Hepatocyte (in vitro differentiated cells): ENCODE results near the gene PIK3R6. TPM values are rescaled to one million over a fixed set of nuclear protein-coding genes. Genes with fewer than 3 reads are reported as not detected.
A peak's percentile ranks its signal among the peaks of the same experiment; 100 is the strongest.

Experiments used
- DNase-seq: peaks from one replicate; pipeline ENCODE4 v3.0.0-alpha.2; 2016; ENCODE audit warnings: low spot score
- H2AFZ ChIP-seq: fragments of 200-600 bp; sonication (generic); 2 replicates; pipeline ENCODE4 v1.6.0; 2016; ENCODE audit warnings: antibody characterized with exemption, mild to moderate bottlenecking
- H3K27ac ChIP-seq: fragments of 200-600 bp; sonication (generic); 2 replicates; pipeline ENCODE4 v1.5.1; 2016; ENCODE audit warnings: mild to moderate bottlenecking
- H3K27me3 ChIP-seq: fragments of 200-600 bp; sonication (generic); 2 replicates; pipeline ENCODE4 v1.6.1; 2016
- H3K36me3 ChIP-seq: fragments of 200-600 bp; sonication (generic); replicated peaks from 2 replicates; pipeline ENCODE4 v1.5.1; 2016; ENCODE audit warnings: low read depth; ENCODE audit not compliant: insufficient read depth
- H3K4me1 ChIP-seq: fragments of 200-600 bp; sonication (generic); 2 replicates; pipeline ENCODE4 v1.5.1; 2016; ENCODE audit warnings: mild to moderate bottlenecking, moderate library complexity; ENCODE audit not compliant: insufficient read depth
- H3K4me2 ChIP-seq: fragments of 200-600 bp; sonication (generic); 2 replicates; pipeline ENCODE4 v1.6.0; 2016
- H3K4me3 ChIP-seq: fragments of 200-600 bp; sonication (generic); 2 replicates; pipeline ENCODE4 v1.5.1; 2016; ENCODE audit warnings: mild to moderate bottlenecking
- H3K79me2 ChIP-seq: fragments of 200-600 bp; sonication (generic); 2 replicates; pipeline ENCODE4 v1.6.0; 2017; ENCODE audit warnings: mild to moderate bottlenecking
- H3K9me2 ChIP-seq: fragments of 200-600 bp; sonication (generic); replicated peaks from 2 replicates; pipeline ENCODE4 v1.6.0; 2017; ENCODE audit warnings: mild to moderate bottlenecking; ENCODE audit not compliant: insufficient read depth
- H3K9me3 ChIP-seq: fragments of 200-600 bp; sonication (generic); 2 replicates; pipeline ENCODE4 v1.5.1; 2016; ENCODE audit warnings: low read depth, mild to moderate bottlenecking
- H4K20me1 ChIP-seq: fragments of 200-600 bp; sonication (generic); 2 replicates; pipeline ENCODE4 v1.6.0; 2016; ENCODE audit warnings: mild to moderate bottlenecking; ENCODE audit not compliant: insufficient read depth, poor library complexity, severe bottlenecking
- EZH2 ChIP-seq: fragments of 200-600 bp; sonication (generic); IDR thresholded peaks from 2 replicates; pipeline ENCODE4 v1.6.1; 2016; ENCODE audit warnings: antibody characterized with exemption, mild to moderate bottlenecking, borderline replicate concordance
- EZH2phosphoT487 ChIP-seq: fragments of 200-600 bp; sonication (generic); IDR thresholded peaks from one replicate; pipeline ENCODE4 v1.6.1; 2018; ENCODE audit warnings: antibody characterized with exemption, mild to moderate bottlenecking, low read depth, moderate library complexity; ENCODE audit not compliant: unreplicated experiment, severe bottlenecking
- WGBS: methylation state at CpG from one replicate; pipeline ENCODE4 v1.1.6; 2016; ENCODE audit warnings: low lambda C conversion rate; ENCODE audit errors: missing lambda C conversion rate; 5-methylcytosine and 5-hydroxymethylcytosine counted together
- polyA plus RNA-seq: library from polyadenylated mRNA; unstranded; fragments of >200 nt; fragmentation: Nextera tagmentation; extraction: Ambion mirVana; gene quantifications from 2 replicates; pipeline ENCODE4 v1.2.1, GENCODE V29; 2016
- total RNA-seq: library from RNA; depleted of rRNA; stranded (reverse); fragments of >200 nt; gene quantifications from 2 replicates; pipeline ENCODE4 v1.2.3, GENCODE V29; 2014
- TF ChIP-seq, protein P1 (sequence below): fragments of 200-600 bp; sonication (generic); IDR thresholded peaks from 2 replicates; pipeline ENCODE4 v1.5.1; 2016; ENCODE audit warnings: antibody characterized with exemption, mild to moderate bottlenecking; ENCODE audit not compliant: poor library complexity

PIK3R6 gene
- total and polyA plus RNA-seq, 2 experiments from 2014 or later, result 0.07 to 0.10 TPM

DNA sequence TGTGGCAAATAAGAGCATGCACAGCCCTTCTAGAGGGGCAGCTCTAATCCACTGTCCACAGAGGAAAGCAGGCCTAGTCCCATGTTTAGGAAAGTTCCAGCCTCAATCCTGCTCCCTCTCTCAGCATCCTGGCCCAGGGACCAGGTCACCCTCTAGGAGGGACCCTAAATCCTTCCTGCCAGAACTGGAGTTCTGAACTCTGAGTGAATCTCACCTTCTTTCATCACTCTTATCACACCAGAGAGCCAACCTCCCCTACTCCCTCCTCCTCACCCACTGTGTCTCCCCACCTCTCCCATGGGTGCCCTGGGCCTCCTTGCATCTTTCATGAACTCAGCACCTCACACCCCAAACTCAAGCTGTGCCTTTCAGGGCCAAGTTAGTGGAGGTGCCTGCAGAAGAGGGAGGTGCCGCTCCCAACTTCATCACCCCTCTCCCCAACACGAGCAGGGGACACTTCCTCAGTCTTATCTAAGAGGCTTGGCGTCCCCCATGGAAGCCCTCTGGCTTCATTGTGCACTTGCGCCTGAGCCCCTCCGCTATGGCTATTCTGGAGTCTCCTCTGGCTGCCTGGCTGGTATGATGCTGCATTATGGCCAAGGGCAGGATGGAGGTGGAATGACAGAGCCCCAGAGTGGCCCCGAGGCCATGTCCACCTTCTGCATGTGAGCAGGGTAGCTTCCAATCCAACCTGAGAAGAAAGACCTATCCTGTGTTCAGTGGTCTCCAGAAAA lies 31.7 kb downstream of the PIK3R6 start:
- no peak for TF ChIP-seq EZH2
- H4K20me1 ChIP-seq, result no peaks in the 10 kb centered on the region
- H3K9me3 ChIP-seq, result no peaks in the 10 kb centered on the region
- no peaks in the 10 kb centered on the region for H3K79me2 ChIP-seq
- H3K9me2 ChIP-seq, result no peaks in the 10 kb centered on the region
- no peak overlapping the region for H3K27ac ChIP-seq
- no peak overlapping the region for H3K4me3 ChIP-seq
- no peak overlapping the region for H3K4me2 ChIP-seq
- H2AFZ ChIP-seq, result no peak overlapping the region
- no peaks in the 10 kb centered on the region for H3K4me1 ChIP-seq
- H3K27me3 ChIP-seq, result no peaks in the 10 kb centered on the region
- H3K36me3 ChIP-seq, result no peaks in the 10 kb centered on the region
- WGBS, result 96% methylated on average over 6 of the region's 6 CpGs
- no peak for DNase-seq

DNA sequence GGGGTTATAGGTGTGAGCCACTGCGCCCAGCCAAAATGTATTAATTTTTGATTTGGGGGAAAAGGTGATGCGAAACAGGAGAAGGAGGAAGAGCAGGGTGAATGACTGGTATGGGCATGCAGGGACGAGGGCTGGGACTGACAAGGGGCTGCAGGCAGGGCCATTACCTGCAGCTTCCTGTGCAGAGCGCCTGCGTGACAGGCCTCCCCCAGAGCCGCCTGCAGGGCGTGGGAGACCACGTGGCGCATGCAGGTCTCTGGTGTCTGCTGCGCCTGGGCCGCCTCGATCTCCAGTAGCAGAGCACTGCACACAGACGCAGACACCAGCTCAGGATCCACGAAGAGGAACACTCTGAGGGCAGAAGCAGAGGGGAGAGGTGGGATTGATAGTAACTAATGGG lies 32.4 kb downstream of the PIK3R6 start:
- H3K9me2 ChIP-seq, result no peaks in the 10 kb centered on the region
- no peaks in the 10 kb centered on the region for H3K36me3 ChIP-seq
- DNase-seq, result no peak
- TF ChIP-seq, protein P1, sequence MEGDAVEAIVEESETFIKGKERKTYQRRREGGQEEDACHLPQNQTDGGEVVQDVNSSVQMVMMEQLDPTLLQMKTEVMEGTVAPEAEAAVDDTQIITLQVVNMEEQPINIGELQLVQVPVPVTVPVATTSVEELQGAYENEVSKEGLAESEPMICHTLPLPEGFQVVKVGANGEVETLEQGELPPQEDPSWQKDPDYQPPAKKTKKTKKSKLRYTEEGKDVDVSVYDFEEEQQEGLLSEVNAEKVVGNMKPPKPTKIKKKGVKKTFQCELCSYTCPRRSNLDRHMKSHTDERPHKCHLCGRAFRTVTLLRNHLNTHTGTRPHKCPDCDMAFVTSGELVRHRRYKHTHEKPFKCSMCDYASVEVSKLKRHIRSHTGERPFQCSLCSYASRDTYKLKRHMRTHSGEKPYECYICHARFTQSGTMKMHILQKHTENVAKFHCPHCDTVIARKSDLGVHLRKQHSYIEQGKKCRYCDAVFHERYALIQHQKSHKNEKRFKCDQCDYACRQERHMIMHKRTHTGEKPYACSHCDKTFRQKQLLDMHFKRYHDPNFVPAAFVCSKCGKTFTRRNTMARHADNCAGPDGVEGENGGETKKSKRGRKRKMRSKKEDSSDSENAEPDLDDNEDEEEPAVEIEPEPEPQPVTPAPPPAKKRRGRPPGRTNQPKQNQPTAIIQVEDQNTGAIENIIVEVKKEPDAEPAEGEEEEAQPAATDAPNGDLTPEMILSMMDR, result no peak
- TF ChIP-seq EZH2 (no peak), EZH2phosphoT487 (no peak)
- H3K4me3 ChIP-seq, result no peak overlapping the region
- 89% methylated on average over 14 of the region's 14 CpGs for WGBS
- no peak overlapping the region for H2AFZ ChIP-seq
- no peaks in the 10 kb centered on the region for H3K9me3 ChIP-seq
- no peak overlapping the region for H3K27ac ChIP-seq
- no peaks in the 10 kb centered on the region for H3K79me2 ChIP-seq
- H3K27me3 ChIP-seq, result no peaks in the 10 kb centered on the region
- no peaks in the 10 kb centered on the region for H4K20me1 ChIP-seq
- no peaks in the 10 kb centered on the region for H3K4me1 ChIP-seq
- H3K4me2 ChIP-seq, result no peak overlapping the region

DNA sequence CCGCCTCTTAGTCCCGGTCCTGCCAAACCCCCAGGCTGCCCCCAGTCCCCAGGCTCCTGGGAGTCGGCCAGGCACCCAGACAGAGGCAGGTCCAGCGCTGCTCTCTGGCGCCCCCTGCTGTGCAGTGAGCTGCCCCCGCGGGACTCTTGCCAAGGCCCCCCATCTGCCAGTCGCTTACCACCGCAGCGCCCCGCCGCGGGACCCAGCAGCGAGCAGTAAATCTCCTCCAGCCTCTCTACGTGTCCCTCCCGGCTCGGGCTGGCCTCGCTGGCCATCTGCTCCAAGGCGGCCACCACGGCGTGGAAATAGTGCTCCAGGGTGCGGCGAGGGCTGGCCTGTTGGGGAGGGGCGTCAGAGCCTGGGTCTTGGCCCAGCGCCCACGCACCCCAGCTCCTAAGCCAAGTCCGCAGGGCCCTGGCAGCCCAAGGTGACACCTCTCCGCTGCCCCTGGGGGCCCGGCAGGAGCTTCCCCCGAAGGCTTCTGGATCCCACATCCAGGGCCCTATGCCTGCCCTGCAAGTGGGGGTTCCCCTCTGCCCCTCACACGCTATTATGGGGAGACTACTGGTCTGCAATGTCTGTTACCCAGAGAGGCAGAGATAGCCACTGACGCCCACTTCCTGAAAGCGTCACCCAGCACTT lies 34.6 kb downstream of the PIK3R6 start:
- H3K9me3 ChIP-seq, result no peaks in the 10 kb centered on the region
- no peaks in the 10 kb centered on the region for H3K27me3 ChIP-seq
- 54% methylated on average over 30 of the region's 33 CpGs for WGBS
- no peaks in the 10 kb centered on the region for H4K20me1 ChIP-seq
- no peaks in the 10 kb centered on the region for H3K4me1 ChIP-seq
- H3K9me2 ChIP-seq, result no peaks in the 10 kb centered on the region
- H3K4me3 ChIP-seq, result no peak overlapping the region
- H2AFZ ChIP-seq, result no peak overlapping the region
- no peak overlapping the region for H3K4me2 ChIP-seq
- TF ChIP-seq EZH2phosphoT487, result no peak
- TF ChIP-seq, protein P1, result peak; percentile 34
- DNase-seq, result peak; percentile 32
- no peak overlapping the region for H3K27ac ChIP-seq
- H3K36me3 ChIP-seq, result no peaks in the 10 kb centered on the region
- no peaks in the 10 kb centered on the region for H3K79me2 ChIP-seq

DNA sequence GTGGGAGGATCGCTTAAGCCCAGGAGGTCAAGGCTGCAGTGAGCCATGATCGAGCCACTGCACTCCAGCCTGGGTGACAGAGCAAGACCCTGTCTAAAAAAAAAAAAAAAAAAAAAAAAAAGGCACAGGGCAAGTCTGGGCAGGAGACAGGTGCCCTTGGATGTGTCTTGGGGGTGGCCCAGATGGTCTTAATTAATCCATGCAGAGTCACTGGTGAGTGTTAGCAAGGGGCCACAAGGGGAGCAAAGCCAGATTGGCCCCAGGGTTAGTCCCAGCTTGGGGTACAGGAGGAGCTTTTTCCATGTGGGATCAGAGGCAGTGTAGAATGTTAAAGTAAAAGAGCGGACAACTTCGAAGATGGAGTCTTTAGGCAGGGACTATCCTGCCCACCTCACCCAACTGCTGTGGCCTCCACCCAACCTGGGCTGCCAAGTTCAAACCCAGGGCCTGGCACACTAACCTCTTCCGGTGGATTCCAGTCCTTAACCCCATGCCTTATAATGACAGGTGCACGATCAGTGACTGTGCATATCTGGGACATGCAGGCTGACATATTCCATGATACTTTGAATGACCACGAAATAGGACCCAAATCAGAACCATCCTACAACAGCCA lies 36.1 kb downstream of the PIK3R6 start:
- no peaks in the 10 kb centered on the region for H3K79me2 ChIP-seq
- no peaks in the 10 kb centered on the region for H3K27me3 ChIP-seq
- no peak overlapping the region for H3K4me2 ChIP-seq
- no peaks in the 10 kb centered on the region for H4K20me1 ChIP-seq
- H3K4me3 ChIP-seq, result no peak overlapping the region
- WGBS, result 88% methylated on average over 7 of the region's 7 CpGs
- no peak for DNase-seq
- no peaks in the 10 kb centered on the region for H3K4me1 ChIP-seq
- H3K9me3 ChIP-seq, result no peaks in the 10 kb centered on the region
- H3K9me2 ChIP-seq, result no peaks in the 10 kb centered on the region
- no peak overlapping the region for H3K27ac ChIP-seq
- TF ChIP-seq EZH2, result no peak
- no peak overlapping the region for H2AFZ ChIP-seq
- no peaks in the 10 kb centered on the region for H3K36me3 ChIP-seq
